Stimulated activated CD8-positive, alpha-beta memory T cell treated with anti-CD3 and anti-CD28 coated beads, Interleukin-15, amount 100 ng/mL, for 1 hour (primary cell): Measurements from ENCODE around the gene P2RY6.

ENCODE experiments used
- DNase-seq: peaks from one replicate; pipeline ENCODE4 v3.0.0-alpha.2; 2020; ENCODE audit warnings: low read depth

P2RY6 gene

GRCh38 chr11:73281201-73281741, 9.1 kb downstream of the P2RY6 start:
- DNase-seq = no peak

- no peak for DNase-seq
Observed at GRCh38 chr11:73281796-73282660, 9.9 kb downstream of the P2RY6 start.

- no peak for DNase-seq
Observed at GRCh38 chr11:73283276-73284000, 11.3 kb downstream of the P2RY6 start.

GRCh38 chr11:73284106-73284505, 12.0 kb downstream of the P2RY6 start:
- no peak for DNase-seq

- DNase-seq = no peak
Observed at GRCh38 chr11:73285721-73286120, 13.6 kb downstream of the P2RY6 start.

- no peak for DNase-seq
Observed at GRCh38 chr11:73286240-73286810, 14.2 kb downstream of the P2RY6 start.

GRCh38 chr11:73287400-73288101, 15.4 kb downstream of the P2RY6 start:
- DNase-seq = no peak

GRCh38 chr11:73288192-73288872, 16.2 kb downstream of the P2RY6 start:
- DNase-seq = no peak

GRCh38 chr11:73288873-73289707, 17.0 kb downstream of the P2RY6 start:
- DNase-seq = peak; percentile 20

GRCh38 chr11:73290536-73290935, 18.4 kb downstream of the P2RY6 start:
- DNase-seq = no peak

GRCh38 chr11:73291196-73291595, 19.1 kb downstream of the P2RY6 start:
- DNase-seq = no peak

GRCh38 chr11:73291781-73292524, 19.8 kb downstream of the P2RY6 start:
- no peak for DNase-seq

- DNase-seq = no peak
Observed at GRCh38 chr11:73292525-73292894, 20.4 kb downstream of the P2RY6 start.

GRCh38 chr11:73293356-73293936, 21.3 kb downstream of the P2RY6 start:
- DNase-seq = no peak

GRCh38 chr11:73294604-73295003, 22.5 kb downstream of the P2RY6 start:
- DNase-seq = no peak

- peak; percentile 60 for DNase-seq
Observed at GRCh38 chr11:73295241-73295995, 23.3 kb downstream of the P2RY6 start.

GRCh38 chr11:73295996-73296318, 23.8 kb downstream of the P2RY6 start:
- no peak for DNase-seq

- no peak for DNase-seq
Observed at GRCh38 chr11:73296501-73297230, 24.5 kb downstream of the P2RY6 start.
